ENCODE data around the gene CRY1. TPM values are rescaled to one million over a fixed set of nuclear protein-coding genes. Genes with fewer than 3 reads are reported as not detected.

Gene CRY1
- polyA plus RNA-seq, 1 donor (not counting 4 experiments of a cell fraction or from before 2014, with no cell fraction given), result 10.0 TPM

DNA sequence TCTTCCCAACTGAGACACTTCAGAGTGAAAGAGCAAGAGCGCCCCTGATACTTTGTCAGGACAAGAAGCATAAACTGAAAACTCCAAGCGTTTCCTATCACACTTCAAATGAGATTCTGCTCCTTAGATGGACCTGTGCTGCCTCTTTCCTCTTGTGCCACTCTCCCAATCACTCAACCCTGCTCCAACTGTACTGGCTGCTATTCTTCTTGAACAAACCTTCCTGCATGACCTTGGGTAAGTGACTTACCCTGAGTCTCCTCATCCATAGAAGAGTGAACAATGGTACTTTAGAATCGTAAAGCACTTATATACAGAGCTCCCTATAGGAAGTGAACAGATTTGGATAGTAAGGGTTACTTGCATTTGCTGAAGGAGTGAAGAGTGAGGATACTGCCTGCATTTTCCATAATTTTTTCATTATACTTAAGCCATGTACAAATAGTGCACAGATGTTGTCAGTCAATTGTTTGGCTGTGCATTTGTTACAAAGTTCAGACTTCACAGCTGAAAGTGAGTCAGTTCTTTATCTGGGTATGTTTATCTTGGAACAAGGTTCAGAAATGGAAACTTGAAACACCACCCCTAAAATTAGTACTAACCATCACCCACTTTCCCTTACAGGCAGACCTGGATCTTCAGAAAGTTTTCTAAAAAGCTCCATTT is 117.2 kb downstream of the CRY1 start:
- Histone ChIP-seq H3K9ac (ENCODE audit: control insufficient read depth, extremely low read depth, insufficient read depth, low read length) (no peak overlapping the region), H3K4me3 (ENCODE audit: control insufficient read depth in 2 of 3, extremely low read depth in 1 of 3, insufficient read depth in 2 of 3, low read depth in 1 of 3, low read length in 3 of 3) (no peak overlapping the region), H3K36me3 (ENCODE audit: control insufficient read depth in 2 of 2, extremely low read depth in 1 of 2, insufficient read depth in 2 of 2, low read length in 2 of 2) (peaks cover 6 to 7% of the 10 kb centered on the region in 2 experiments), H3K27ac (ENCODE audit: control insufficient read depth, insufficient read depth, low read length) (no peak overlapping the region), H2AFZ (ENCODE audit: control insufficient read depth, low read length) (no peak overlapping the region), H3K4me2 (ENCODE audit: control insufficient read depth, extremely low read depth, insufficient read depth, low read depth, low read length) (no peak overlapping the region), H3K9me3 (ENCODE audit: control insufficient read depth, low read depth, low read length) (no peaks in the 10 kb centered on the region), H4K20me1 (ENCODE audit: control insufficient read depth, extremely low read depth, insufficient read depth, low read length) (no peaks in the 10 kb centered on the region), H3K4me1 (ENCODE audit: control insufficient read depth, extremely low read depth, insufficient read depth, low read length) (no peaks in the 10 kb centered on the region), H3K9me1 (ENCODE audit: control insufficient read depth, extremely low read depth, insufficient read depth, low read length) (no peaks in the 10 kb centered on the region), H3K27me3 (ENCODE audit: control insufficient read depth, extremely low read depth, insufficient read depth, low read length) (no peaks in the 10 kb centered on the region), H3K79me2 (ENCODE audit: control insufficient read depth, insufficient read depth, low read length) (no peaks in the 10 kb centered on the region)
- TF ChIP-seq EZH2 (IDR thresholded peaks at IDR 0.05; ENCODE audit: low read length), result no peak
- TF ChIP-seq, protein P1, sequence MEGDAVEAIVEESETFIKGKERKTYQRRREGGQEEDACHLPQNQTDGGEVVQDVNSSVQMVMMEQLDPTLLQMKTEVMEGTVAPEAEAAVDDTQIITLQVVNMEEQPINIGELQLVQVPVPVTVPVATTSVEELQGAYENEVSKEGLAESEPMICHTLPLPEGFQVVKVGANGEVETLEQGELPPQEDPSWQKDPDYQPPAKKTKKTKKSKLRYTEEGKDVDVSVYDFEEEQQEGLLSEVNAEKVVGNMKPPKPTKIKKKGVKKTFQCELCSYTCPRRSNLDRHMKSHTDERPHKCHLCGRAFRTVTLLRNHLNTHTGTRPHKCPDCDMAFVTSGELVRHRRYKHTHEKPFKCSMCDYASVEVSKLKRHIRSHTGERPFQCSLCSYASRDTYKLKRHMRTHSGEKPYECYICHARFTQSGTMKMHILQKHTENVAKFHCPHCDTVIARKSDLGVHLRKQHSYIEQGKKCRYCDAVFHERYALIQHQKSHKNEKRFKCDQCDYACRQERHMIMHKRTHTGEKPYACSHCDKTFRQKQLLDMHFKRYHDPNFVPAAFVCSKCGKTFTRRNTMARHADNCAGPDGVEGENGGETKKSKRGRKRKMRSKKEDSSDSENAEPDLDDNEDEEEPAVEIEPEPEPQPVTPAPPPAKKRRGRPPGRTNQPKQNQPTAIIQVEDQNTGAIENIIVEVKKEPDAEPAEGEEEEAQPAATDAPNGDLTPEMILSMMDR (optimal IDR thresholded peaks at IDR 0.05 in 1 of 3, IDR thresholded peaks at IDR 0.05 in 1 of 3, conservative IDR thresholded peaks at IDR 0.05 in 1 of 3; ENCODE audit: extremely low read depth in 1 of 3, insufficient read depth in 2 of 3, low read length in 3 of 3), result no peak
- FAIRE-seq (no peak), DNase-seq (ENCODE audit: low read depth, low spot score) (no peak)
- dilution Hi-C loops (cut with MboI; ENCODE audit: extremely low pct_ligation_motif_present, low sequenced_read_pairs), result no loop called here

DNA sequence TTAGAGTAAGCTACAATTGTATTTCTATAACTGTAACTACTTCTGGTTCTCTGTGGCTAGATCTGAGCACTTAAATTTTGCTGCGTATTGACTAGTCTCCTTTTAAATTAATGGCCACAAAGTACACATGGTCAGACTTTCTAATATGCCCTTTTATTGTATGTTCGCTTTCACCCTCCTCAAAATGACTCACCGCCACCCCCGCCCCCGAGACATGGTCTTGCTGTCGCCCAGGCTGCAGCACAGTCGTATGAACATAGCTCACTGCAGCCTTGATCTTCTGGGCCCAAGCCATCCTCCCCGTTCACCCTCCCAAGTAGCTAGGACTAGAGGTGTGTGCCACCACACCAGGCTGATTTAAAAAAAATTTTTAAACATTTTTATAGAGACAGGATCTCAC is 118.3 kb downstream of the CRY1 start:
- Histone ChIP-seq H3K9ac (ENCODE audit: control insufficient read depth, extremely low read depth, insufficient read depth, low read length) (no peak overlapping the region), H3K4me2 (ENCODE audit: control insufficient read depth, extremely low read depth, insufficient read depth, low read depth, low read length) (no peak overlapping the region), H3K36me3 (ENCODE audit: control insufficient read depth in 2 of 2, extremely low read depth in 1 of 2, insufficient read depth in 2 of 2, low read length in 2 of 2) (peaks cover 8 to 9% of the 10 kb centered on the region in 2 experiments), H3K27me3 (ENCODE audit: control insufficient read depth, extremely low read depth, insufficient read depth, low read length) (no peaks in the 10 kb centered on the region), H3K79me2 (ENCODE audit: control insufficient read depth, insufficient read depth, low read length) (no peaks in the 10 kb centered on the region), H3K4me3 (ENCODE audit: control insufficient read depth in 2 of 3, extremely low read depth in 1 of 3, insufficient read depth in 2 of 3, low read depth in 1 of 3, low read length in 3 of 3) (no peak overlapping the region), H3K9me3 (ENCODE audit: control insufficient read depth, low read depth, low read length) (no peaks in the 10 kb centered on the region), H3K4me1 (ENCODE audit: control insufficient read depth, extremely low read depth, insufficient read depth, low read length) (no peaks in the 10 kb centered on the region), H4K20me1 (ENCODE audit: control insufficient read depth, extremely low read depth, insufficient read depth, low read length) (no peaks in the 10 kb centered on the region), H3K9me1 (ENCODE audit: control insufficient read depth, extremely low read depth, insufficient read depth, low read length) (no peaks in the 10 kb centered on the region), H2AFZ (ENCODE audit: control insufficient read depth, low read length) (no peak overlapping the region), H3K27ac (ENCODE audit: control insufficient read depth, insufficient read depth, low read length) (no peak overlapping the region)
- no peak for TF ChIP-seq EZH2 (IDR thresholded peaks at IDR 0.05; ENCODE audit: low read length)
- FAIRE-seq, result no peak
- no peak for DNase-seq (ENCODE audit: low read depth, low spot score)
- dilution Hi-C loops (cut with MboI; ENCODE audit: extremely low pct_ligation_motif_present, low sequenced_read_pairs), result no loop called here

DNA sequence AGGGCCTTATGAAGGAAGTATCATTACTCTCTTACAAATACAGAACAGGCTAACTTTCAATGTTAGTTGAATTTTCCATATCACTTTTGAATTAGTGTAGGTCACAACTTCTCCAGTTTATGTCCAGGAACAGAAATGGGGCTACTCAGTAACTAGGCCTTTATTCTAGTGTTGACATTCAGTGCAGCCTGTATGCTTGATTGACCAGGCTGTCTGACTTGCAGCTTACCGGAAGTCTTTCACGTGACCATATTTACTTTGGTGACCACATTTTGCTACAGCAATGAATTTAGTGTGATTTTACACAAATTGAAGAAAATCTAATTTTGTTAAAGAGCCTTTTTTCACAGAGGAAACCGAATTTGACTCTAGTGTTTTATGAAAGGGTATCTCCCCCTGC is 118.8 kb downstream of the CRY1 start:
- no peak for FAIRE-seq
- Histone ChIP-seq H3K9me1 (ENCODE audit: control insufficient read depth, extremely low read depth, insufficient read depth, low read length) (no peaks in the 10 kb centered on the region), H3K9ac (ENCODE audit: control insufficient read depth, extremely low read depth, insufficient read depth, low read length) (no peak overlapping the region), H3K4me3 (ENCODE audit: control insufficient read depth in 2 of 3, extremely low read depth in 1 of 3, insufficient read depth in 2 of 3, low read depth in 1 of 3, low read length in 3 of 3) (no peak overlapping the region), H3K79me2 (ENCODE audit: control insufficient read depth, insufficient read depth, low read length) (no peaks in the 10 kb centered on the region), H3K4me1 (ENCODE audit: control insufficient read depth, extremely low read depth, insufficient read depth, low read length) (no peaks in the 10 kb centered on the region), H3K36me3 (ENCODE audit: control insufficient read depth in 2 of 2, extremely low read depth in 1 of 2, insufficient read depth in 2 of 2, low read length in 2 of 2) (peaks cover 8 to 9% of the 10 kb centered on the region in 2 experiments), H3K27ac (ENCODE audit: control insufficient read depth, insufficient read depth, low read length) (no peak overlapping the region), H3K27me3 (ENCODE audit: control insufficient read depth, extremely low read depth, insufficient read depth, low read length) (no peaks in the 10 kb centered on the region), H2AFZ (ENCODE audit: control insufficient read depth, low read length) (no peak overlapping the region), H3K4me2 (ENCODE audit: control insufficient read depth, extremely low read depth, insufficient read depth, low read depth, low read length) (no peak overlapping the region), H4K20me1 (ENCODE audit: control insufficient read depth, extremely low read depth, insufficient read depth, low read length) (no peaks in the 10 kb centered on the region), H3K9me3 (ENCODE audit: control insufficient read depth, low read depth, low read length) (no peaks in the 10 kb centered on the region)
- TF ChIP-seq, protein P1 (optimal IDR thresholded peaks at IDR 0.05 in 1 of 3, IDR thresholded peaks at IDR 0.05 in 1 of 3, conservative IDR thresholded peaks at IDR 0.05 in 1 of 3; ENCODE audit: extremely low read depth in 1 of 3, insufficient read depth in 2 of 3, low read length in 3 of 3), result no peak
- no peak for TF ChIP-seq EZH2 (IDR thresholded peaks at IDR 0.05; ENCODE audit: low read length)
- dilution Hi-C loops (cut with MboI; ENCODE audit: extremely low pct_ligation_motif_present, low sequenced_read_pairs), result no loop called here
- DNase-seq (ENCODE audit: low read depth, low spot score), result no peak
